Neural crest cell (in vitro differentiated cells): ENCODE data around the gene SLC5A2. TPM values are rescaled to one million over a fixed set of nuclear protein-coding genes. Genes with fewer than 3 reads are reported as not detected.
"Not testable (repeated sequence)": the region's sequence is repeated elsewhere in the genome, so short reads cannot be mapped to it uniquely, and the experiment has no call there.

Source experiments
- DNase-seq: peaks from one replicate; pipeline ENCODE4 v3.0.0; 2021; ENCODE audit warnings: low read depth, mixed read lengths, low spot score
- H3K27ac Mint-ChIP-seq: one replicate; pipeline ENCODE4 v1.8.0; 2021; ENCODE audit warnings: mild to moderate bottlenecking, mixed read lengths; ENCODE audit not compliant: unreplicated experiment
- H3K27me3 Mint-ChIP-seq: 2 replicates; pipeline ENCODE4 v1.8.0; 2021; ENCODE audit warnings: low read depth, mild to moderate bottlenecking, mixed read lengths
- H3K36me3 Mint-ChIP-seq: 2 replicates; pipeline ENCODE4 v1.8.0; 2021; ENCODE audit warnings: low read depth, mild to moderate bottlenecking, mixed read lengths
- H3K4me1 Mint-ChIP-seq: 2 replicates; pipeline ENCODE4 v1.8.0; 2021; ENCODE audit warnings: mixed read lengths
- H3K4me3 Mint-ChIP-seq: one replicate; pipeline ENCODE4 v1.8.0; 2021; ENCODE audit warnings: mild to moderate bottlenecking, mixed read lengths
- H3K9me3 Mint-ChIP-seq: 2 replicates; pipeline ENCODE4 v1.8.0; 2021; ENCODE audit warnings: mixed read lengths
- total RNA-seq: library from RNA; stranded (reverse); gene quantifications from 2 replicates; pipeline ENCODE4 v1.2.1, GENCODE V29; 2021
- TF ChIP-seq, protein P1 (sequence below): fragments of 200-600 bp; sonication (generic); conservative IDR thresholded peaks from 2 replicates; pipeline ENCODE4 v1.5.0; 2021; ENCODE audit warnings: antibody characterized with exemption, mild to moderate bottlenecking

SLC5A2 gene
- total RNA-seq, 1 donor from 2014 or later: not detected

DNA sequence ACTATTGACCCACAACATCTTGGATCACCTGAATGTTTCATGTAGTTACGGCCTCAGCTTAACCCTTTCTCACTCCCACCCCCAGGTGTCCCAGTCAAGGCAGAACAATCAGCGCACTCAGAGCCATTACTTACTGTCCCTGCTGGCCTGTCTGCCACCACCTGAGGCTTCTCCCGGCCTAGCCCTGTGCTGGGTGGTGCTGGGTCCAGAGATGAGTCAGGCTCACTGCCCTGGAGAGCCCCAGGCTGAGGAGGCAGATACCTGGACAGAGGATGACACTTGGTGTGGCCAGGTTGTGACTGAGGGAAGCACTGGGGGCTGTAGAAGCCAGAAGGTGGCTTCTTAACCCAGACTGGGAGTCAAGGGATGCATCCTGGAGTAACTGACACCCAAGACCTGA is 4.0 kb upstream of the SLC5A2 start:
- H3K4me3 Mint-ChIP-seq: peak overlapping the region; percentile 49
- H3K27me3 Mint-ChIP-seq: peaks cover 93% of the 10 kb centered on the region
- H3K27ac Mint-ChIP-seq: no peak overlapping the region
- no peaks in the 10 kb centered on the region for H3K36me3 Mint-ChIP-seq
- no peak for DNase-seq
- H3K9me3 Mint-ChIP-seq: no peaks in the 10 kb centered on the region
- TF ChIP-seq, protein P1, sequence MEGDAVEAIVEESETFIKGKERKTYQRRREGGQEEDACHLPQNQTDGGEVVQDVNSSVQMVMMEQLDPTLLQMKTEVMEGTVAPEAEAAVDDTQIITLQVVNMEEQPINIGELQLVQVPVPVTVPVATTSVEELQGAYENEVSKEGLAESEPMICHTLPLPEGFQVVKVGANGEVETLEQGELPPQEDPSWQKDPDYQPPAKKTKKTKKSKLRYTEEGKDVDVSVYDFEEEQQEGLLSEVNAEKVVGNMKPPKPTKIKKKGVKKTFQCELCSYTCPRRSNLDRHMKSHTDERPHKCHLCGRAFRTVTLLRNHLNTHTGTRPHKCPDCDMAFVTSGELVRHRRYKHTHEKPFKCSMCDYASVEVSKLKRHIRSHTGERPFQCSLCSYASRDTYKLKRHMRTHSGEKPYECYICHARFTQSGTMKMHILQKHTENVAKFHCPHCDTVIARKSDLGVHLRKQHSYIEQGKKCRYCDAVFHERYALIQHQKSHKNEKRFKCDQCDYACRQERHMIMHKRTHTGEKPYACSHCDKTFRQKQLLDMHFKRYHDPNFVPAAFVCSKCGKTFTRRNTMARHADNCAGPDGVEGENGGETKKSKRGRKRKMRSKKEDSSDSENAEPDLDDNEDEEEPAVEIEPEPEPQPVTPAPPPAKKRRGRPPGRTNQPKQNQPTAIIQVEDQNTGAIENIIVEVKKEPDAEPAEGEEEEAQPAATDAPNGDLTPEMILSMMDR: no peak
- H3K4me1 Mint-ChIP-seq: peaks cover 13% of the 10 kb centered on the region

DNA sequence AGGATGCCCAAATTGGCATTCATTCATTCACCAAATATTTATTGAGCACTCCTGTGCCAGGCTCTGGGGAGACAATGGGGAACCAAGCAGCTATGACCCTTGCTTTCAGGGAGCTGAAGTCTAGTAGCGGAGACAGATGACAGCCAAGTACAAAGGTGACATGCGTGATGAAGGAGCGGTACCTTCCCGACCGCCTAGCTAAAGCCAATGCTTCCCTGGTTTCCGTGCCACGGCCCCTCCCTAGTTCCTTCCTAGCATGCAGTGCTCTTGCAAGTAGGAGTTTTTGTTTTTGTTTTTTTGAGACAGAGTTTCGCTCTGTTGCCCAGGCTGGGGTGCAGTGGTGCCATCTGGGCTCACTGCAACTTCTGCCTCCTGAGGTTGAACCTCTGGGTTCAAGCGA is 3.2 kb upstream of the SLC5A2 start:
- Mint-ChIP-seq H3K4me3 (peak overlapping the region; percentile 44), H3K27me3 (peaks cover 93% of the 10 kb centered on the region)

DNA sequence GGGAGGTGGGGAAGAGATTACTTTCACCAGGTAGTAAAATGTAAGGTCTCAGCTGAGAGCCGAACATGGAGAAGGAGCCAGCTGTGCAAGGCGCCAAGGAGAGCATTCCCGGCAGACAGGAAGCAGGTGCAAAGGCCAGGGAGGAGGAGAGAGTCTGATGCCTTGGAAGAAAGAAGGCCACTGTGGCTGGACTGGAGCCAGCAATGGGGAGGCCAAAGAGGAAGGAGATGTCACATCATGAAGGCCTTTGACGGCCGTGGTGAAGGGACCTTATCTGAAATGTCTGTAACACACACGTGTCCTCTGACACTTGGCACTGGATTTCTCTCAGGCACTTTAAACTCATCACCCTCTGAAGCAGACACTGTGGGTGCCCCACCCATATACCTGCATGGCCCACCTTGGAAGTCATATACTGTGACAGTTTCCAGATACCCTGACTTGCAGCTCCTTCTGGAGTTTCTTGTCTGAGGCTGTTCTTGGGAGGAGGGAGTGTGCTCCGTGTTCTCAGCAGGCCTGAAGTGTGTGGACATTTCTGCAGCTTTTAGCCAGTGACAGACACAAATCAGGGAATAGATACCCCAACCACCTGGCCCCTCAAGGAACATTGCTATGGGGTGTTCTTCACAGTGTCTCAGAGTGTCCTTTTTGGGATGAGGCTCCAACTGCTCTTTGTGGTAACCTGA is 1.9 kb upstream of the SLC5A2 start:
- no peaks in the 10 kb centered on the region for H3K9me3 Mint-ChIP-seq
- no peaks in the 10 kb centered on the region for H3K36me3 Mint-ChIP-seq
- peaks cover 93% of the 10 kb centered on the region for H3K27me3 Mint-ChIP-seq
- no peak overlapping the region for H3K27ac Mint-ChIP-seq
- no peak for DNase-seq
- TF ChIP-seq, protein P1: no peak
- H3K4me3 Mint-ChIP-seq: no peak overlapping the region
- H3K4me1 Mint-ChIP-seq: peaks cover 13% of the 10 kb centered on the region

More for the DNA sequence above, 3.2 kb upstream of the SLC5A2 start:
- DNase-seq: no peak
- Mint-ChIP-seq H3K27ac (no peak overlapping the region), H3K36me3 (no peaks in the 10 kb centered on the region), H3K4me1 (peaks cover 13% of the 10 kb centered on the region), H3K9me3 (no peaks in the 10 kb centered on the region)
- TF ChIP-seq, protein P1: no peak

DNA sequence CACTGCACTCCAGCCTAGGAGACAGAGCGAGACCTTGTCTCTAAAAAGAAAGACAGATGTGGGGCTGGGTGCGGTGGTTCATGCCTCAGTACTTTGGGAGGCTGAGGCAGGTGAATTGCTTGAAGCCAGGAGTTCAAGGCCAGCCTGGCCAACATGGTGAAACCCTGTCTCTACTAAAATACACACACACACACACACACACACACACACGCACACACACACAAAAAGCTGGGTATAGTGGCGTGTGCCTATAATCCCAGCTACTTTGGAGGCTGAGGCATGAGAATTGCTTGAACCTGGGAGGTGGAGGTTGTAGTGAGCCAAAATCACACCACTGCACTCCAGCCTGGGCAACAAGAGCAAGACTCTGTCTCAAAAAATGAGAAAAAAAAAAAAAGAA is 1.1 kb downstream of the SLC5A2 start:
- not testable (repeated sequence) for H3K4me1 Mint-ChIP-seq, H3K9me3 Mint-ChIP-seq, H3K4me3 Mint-ChIP-seq, DNase-seq, H3K27ac Mint-ChIP-seq, H3K36me3 Mint-ChIP-seq
- peaks cover 94% of the 10 kb centered on the region for H3K27me3 Mint-ChIP-seq

DNA sequence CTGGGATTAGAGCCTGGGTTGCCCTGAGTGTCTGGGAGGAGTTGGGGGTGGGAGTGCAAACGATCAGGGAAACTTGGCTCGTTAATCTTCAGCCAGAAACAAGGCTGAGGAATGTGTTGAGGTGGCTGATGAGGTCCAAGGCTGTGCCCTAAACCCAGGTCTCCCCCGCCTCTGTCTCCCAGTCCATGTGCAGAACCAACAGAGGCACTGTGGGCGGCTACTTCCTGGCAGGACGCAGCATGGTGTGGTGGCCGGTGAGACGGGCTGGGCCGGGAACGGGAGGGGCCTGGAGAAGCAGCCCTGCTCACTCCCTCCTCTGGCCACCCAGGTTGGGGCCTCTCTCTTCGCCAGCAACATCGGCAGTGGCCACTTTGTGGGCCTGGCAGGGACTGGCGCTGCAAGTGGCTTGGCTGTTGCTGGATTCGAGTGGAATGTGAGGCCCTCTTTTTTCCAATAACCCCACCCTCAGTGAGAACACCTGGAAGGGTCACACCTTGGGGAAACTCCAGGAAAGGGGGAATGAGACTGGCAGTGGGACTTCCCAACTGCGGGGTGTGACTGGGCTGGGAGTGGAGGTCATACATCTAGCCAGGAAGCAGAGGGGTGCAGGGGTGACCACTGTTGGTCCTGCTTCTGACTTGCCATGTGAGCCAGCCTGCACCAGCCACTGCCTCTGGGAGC is 1.7 kb downstream of the SLC5A2 start:
- TF ChIP-seq, protein P1: no peak
- no peak for DNase-seq
- Mint-ChIP-seq H3K27ac (no peak overlapping the region), H3K9me3 (no peaks in the 10 kb centered on the region), H3K4me1 (peaks cover 3% of the 10 kb centered on the region), H3K36me3 (peaks cover 3% of the 10 kb centered on the region), H3K4me3 (no peak overlapping the region), H3K27me3 (peaks cover 94% of the 10 kb centered on the region)

DNA sequence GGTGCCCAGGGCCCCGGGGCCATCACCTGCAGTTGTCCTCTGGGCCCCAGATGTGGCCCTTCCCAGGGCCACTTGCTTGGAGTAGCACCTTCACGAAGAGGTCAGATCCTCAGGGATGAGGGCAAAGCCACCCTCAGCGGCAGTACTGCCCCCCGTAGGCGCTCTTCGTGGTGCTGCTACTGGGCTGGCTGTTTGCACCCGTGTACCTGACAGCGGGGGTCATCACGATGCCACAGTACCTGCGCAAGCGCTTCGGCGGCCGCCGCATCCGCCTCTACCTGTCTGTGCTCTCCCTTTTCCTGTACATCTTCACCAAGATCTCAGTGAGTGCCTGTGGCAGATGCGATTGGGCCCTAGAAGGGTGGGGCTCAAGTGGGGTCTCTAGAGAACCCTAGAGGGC is 2.6 kb downstream of the SLC5A2 start:
- TF ChIP-seq, protein P1: no peak
- Mint-ChIP-seq H3K27me3 (peaks cover 89% of the 10 kb centered on the region), H3K36me3 (peaks cover 4% of the 10 kb centered on the region), H3K27ac (no peak overlapping the region), H3K9me3 (no peaks in the 10 kb centered on the region), H3K4me1 (peaks cover 3% of the 10 kb centered on the region), H3K4me3 (no peak overlapping the region)
- DNase-seq: no peak
